Measurements from ENCODE around the gene SCAMP1. TPM values are rescaled to one million over a fixed set of nuclear protein-coding genes. Genes with fewer than 3 reads are reported as not detected.

SCAMP1 gene
- total and polyA plus RNA-seq, 2 of the 13 experiments (the other 11 are each of a cell fraction or from before 2014, with no cell fraction given), result 18.2 to 33.7 TPM

DNA sequence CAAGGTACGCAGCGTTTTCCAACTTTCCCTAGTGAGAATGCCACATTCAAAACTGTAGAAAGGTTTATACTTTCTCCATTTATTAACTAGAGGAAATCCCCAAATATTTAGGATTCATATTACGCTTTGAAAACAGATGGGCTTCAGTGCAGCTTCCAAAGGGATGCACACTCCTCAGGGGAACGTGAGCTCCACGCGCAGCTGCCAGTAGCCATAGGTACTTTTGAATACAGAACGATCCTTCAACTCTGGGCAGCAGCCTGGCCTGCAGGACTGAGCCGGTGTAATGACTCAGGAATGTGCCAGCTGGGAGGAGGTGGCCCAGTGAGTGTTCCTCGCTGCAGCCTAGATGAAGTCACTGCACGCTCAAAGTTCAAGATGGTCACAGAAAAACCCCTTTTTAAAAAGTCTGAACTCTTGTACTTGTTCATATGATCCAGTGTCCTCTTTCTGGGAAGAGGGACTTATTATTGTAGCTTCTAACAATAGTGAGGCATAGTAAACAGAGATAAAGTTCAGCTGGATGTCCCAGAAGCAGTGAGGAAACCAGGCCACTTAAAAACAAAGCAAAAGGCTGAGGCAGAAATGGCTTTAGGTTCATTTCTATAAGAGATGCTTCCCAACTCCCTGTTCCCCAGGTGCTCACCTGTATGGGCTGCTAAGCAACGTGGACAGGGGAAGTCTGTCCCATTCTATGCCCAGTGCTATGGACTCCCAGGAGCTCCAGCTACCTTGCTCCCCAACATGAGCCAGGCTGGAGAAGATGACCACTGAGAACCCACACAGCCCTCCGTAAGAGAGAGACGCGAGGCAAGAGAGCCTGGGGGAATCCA lies 158.2 kb downstream of the SCAMP1 start (continued):
- TF ChIP-seq ETV6 (CRISPR knock-in tag; conservative IDR thresholded peaks at IDR 0.05) (no peak), STAG1 (CRISPR knock-in tag; IDR thresholded peaks at IDR 0.05) (peak; percentile 15; the same call in 1 of the 2 replicates), ZNF713 (CRISPR knock-in tag; IDR thresholded peaks at IDR 0.05) (no peak), ZNF253 (CRISPR knock-in tag; IDR thresholded peaks at IDR 0.05; ENCODE audit: borderline replicate concordance) (no peak), EHMT2 (IDR thresholded peaks at IDR 0.05; ENCODE audit: borderline replicate concordance, low read depth, low read length) (no peak; the same call in 1 of the 2 replicates), HOXD1 (CRISPR knock-in tag; IDR thresholded peaks at IDR 0.05) (no peak), ZNF331 (CRISPR knock-in tag; IDR thresholded peaks at IDR 0.05) (0 out of 2 replicates have a peak, but pooled peaks have one; percentile 9), NCOA2 (CRISPR knock-in tag; IDR thresholded peaks at IDR 0.05) (peak; percentile 91), ZNF101 (CRISPR knock-in tag; IDR thresholded peaks at IDR 0.05; ENCODE audit: borderline replicate concordance, low read depth) (no peak), ZNF496 (CRISPR knock-in tag; IDR thresholded peaks at IDR 0.05; ENCODE audit: insufficient replicate concordance) (no peak), HMG20B (CRISPR knock-in tag; conservative IDR thresholded peaks at IDR 0.05) (0 out of 2 replicates have a peak, but pooled peaks have one; percentile 40), HOXA9 (CRISPR knock-in tag; IDR thresholded peaks at IDR 0.05; ENCODE audit: borderline replicate concordance) (no peak), SP5 (CRISPR knock-in tag; IDR thresholded peaks at IDR 0.05; ENCODE audit: borderline replicate concordance, low read depth) (0 out of 2 replicates have a peak, but pooled peaks have one; percentile 22), ZNF563 (CRISPR knock-in tag; IDR thresholded peaks at IDR 0.05) (no peak; the same call in 1 of the 2 replicates), SYNCRIP (IDR thresholded peaks at IDR 0.05; ENCODE audit: insufficient read depth, low read depth, low read length) (no peak)
- TF ChIP-seq, protein P1, sequence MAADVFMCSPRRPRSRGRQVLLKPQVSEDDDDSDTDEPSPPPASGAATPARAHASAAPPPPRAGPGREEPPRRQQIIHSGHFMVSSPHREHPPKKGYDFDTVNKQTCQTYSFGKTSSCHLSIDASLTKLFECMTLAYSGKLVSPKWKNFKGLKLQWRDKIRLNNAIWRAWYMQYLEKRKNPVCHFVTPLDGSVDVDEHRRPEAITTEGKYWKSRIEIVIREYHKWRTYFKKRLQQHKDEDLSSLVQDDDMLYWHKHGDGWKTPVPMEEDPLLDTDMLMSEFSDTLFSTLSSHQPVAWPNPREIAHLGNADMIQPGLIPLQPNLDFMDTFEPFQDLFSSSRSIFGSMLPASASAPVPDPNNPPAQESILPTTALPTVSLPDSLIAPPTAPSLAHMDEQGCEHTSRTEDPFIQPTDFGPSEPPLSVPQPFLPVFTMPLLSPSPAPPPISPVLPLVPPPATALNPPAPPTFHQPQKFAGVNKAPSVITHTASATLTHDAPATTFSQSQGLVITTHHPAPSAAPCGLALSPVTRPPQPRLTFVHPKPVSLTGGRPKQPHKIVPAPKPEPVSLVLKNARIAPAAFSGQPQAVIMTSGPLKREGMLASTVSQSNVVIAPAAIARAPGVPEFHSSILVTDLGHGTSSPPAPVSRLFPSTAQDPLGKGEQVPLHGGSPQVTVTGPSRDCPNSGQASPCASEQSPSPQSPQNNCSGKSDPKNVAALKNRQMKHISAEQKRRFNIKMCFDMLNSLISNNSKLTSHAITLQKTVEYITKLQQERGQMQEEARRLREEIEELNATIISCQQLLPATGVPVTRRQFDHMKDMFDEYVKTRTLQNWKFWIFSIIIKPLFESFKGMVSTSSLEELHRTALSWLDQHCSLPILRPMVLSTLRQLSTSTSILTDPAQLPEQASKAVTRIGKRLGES (CRISPR knock-in tag; IDR thresholded peaks at IDR 0.05; ENCODE audit: borderline replicate concordance), result no peak
- TF ChIP-seq, protein P2, sequence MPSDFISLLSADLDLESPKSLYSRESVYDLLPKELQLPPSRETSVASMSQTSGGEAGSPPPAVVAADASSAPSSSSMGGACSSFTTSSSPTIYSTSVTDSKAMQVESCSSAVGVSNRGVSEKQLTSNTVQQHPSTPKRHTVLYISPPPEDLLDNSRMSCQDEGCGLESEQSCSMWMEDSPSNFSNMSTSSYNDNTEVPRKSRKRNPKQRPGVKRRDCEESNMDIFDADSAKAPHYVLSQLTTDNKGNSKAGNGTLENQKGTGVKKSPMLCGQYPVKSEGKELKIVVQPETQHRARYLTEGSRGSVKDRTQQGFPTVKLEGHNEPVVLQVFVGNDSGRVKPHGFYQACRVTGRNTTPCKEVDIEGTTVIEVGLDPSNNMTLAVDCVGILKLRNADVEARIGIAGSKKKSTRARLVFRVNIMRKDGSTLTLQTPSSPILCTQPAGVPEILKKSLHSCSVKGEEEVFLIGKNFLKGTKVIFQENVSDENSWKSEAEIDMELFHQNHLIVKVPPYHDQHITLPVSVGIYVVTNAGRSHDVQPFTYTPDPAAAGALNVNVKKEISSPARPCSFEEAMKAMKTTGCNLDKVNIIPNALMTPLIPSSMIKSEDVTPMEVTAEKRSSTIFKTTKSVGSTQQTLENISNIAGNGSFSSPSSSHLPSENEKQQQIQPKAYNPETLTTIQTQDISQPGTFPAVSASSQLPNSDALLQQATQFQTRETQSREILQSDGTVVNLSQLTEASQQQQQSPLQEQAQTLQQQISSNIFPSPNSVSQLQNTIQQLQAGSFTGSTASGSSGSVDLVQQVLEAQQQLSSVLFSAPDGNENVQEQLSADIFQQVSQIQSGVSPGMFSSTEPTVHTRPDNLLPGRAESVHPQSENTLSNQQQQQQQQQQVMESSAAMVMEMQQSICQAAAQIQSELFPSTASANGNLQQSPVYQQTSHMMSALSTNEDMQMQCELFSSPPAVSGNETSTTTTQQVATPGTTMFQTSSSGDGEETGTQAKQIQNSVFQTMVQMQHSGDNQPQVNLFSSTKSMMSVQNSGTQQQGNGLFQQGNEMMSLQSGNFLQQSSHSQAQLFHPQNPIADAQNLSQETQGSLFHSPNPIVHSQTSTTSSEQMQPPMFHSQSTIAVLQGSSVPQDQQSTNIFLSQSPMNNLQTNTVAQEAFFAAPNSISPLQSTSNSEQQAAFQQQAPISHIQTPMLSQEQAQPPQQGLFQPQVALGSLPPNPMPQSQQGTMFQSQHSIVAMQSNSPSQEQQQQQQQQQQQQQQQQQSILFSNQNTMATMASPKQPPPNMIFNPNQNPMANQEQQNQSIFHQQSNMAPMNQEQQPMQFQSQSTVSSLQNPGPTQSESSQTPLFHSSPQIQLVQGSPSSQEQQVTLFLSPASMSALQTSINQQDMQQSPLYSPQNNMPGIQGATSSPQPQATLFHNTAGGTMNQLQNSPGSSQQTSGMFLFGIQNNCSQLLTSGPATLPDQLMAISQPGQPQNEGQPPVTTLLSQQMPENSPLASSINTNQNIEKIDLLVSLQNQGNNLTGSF (CRISPR knock-in tag; IDR thresholded peaks at IDR 0.05), result no peak
- TF ChIP-seq, protein P3, sequence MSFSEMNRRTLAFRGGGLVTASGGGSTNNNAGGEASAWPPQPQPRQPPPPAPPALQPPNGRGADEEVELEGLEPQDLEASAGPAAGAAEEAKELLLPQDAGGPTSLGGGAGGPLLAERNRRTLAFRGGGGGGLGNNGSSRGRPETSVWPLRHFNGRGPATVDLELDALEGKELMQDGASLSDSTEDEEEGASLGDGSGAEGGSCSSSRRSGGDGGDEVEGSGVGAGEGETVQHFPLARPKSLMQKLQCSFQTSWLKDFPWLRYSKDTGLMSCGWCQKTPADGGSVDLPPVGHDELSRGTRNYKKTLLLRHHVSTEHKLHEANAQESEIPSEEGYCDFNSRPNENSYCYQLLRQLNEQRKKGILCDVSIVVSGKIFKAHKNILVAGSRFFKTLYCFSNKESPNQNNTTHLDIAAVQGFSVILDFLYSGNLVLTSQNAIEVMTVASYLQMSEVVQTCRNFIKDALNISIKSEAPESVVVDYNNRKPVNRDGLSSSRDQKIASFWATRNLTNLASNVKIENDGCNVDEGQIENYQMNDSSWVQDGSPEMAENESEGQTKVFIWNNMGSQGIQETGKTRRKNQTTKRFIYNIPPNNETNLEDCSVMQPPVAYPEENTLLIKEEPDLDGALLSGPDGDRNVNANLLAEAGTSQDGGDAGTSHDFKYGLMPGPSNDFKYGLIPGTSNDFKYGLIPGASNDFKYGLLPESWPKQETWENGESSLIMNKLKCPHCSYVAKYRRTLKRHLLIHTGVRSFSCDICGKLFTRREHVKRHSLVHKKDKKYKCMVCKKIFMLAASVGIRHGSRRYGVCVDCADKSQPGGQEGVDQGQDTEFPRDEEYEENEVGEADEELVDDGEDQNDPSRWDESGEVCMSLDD (CRISPR knock-in tag; IDR thresholded peaks at IDR 0.05; ENCODE audit: borderline replicate concordance), result 0 out of 2 replicates have a peak, but pooled peaks have one; percentile 41

All from HepG2 (cell line).